GM19023 (cell line): Measurements from ENCODE around the gene PRRG4.
"Not testable (repeated sequence)": the region's sequence is repeated elsewhere in the genome, so short reads cannot be mapped to it uniquely, and the experiment has no call there.

Experiments used
- ATAC-seq: cut with Tn5 transposase; IDR thresholded peaks from one replicate; pipeline ENCODE4 v1.9.1; 2021; ENCODE audit warnings: mild to moderate bottlenecking, moderate library complexity; ENCODE audit not compliant: unreplicated experiment

The PRRG4 gene

DNA sequence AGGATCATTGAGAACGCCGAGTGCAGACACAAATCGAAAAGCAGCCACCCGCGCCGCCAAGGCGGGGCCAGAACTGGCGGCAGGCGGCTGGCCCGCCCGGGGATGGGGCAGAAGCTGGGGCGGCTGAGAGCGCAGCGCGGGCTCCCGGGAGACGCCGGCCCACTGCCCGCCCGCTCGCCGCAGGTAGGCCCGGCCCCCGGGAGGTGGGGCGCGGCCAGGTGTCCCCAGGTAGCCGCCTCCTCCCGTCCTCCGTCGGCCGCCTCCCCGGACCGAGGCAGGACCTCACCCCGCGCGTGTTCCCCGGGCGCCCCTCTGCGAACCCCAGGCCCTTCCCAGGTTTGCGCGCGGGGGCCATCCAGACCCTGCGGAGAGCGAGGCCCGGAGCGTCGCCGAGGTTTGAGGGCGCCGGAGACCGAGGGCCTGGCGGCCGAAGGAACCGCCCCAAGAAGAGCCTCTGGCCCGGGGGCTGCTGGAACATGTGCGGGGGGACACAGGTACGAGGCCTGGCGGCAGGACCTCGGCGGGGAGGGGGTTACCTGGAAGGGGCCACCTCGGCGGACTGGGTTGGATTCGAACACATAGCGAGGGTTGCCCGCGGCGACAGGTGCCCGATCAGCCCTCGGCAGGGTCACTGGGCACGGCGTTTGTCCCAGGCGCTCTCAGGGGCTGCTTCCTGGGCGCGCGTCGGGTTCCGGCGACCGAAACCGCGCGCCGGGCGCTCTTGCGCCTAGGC lies at the start of gene PRRG4:
Gene PRRG4, plus strand, starts transcription at position 248 of the 733 bp plus-strand sequence. CDS start 603 bp downstream, outside the sequence.
- peak; percentile 83 for ATAC-seq

- ATAC-seq: not testable (repeated sequence)
These were observed 48.9 kb upstream of the PRRG4 start for GRCh38 chr11:32780839-32781238.

GRCh38 chr11:32781721-32782120 lies 48.0 kb upstream of the PRRG4 start:
- no peak for ATAC-seq

- ATAC-seq: no peak
These were observed 44.5 kb upstream of the PRRG4 start for GRCh38 chr11:32785262-32785661.

GRCh38 chr11:32786811-32787210 lies 42.9 kb upstream of the PRRG4 start:
- ATAC-seq: no peak

- no peak for ATAC-seq
These were observed 38.8 kb upstream of the PRRG4 start for GRCh38 chr11:32790916-32791315.

- no peak for ATAC-seq
These were observed 37.4 kb upstream of the PRRG4 start for GRCh38 chr11:32792111-32792947.

DNA sequence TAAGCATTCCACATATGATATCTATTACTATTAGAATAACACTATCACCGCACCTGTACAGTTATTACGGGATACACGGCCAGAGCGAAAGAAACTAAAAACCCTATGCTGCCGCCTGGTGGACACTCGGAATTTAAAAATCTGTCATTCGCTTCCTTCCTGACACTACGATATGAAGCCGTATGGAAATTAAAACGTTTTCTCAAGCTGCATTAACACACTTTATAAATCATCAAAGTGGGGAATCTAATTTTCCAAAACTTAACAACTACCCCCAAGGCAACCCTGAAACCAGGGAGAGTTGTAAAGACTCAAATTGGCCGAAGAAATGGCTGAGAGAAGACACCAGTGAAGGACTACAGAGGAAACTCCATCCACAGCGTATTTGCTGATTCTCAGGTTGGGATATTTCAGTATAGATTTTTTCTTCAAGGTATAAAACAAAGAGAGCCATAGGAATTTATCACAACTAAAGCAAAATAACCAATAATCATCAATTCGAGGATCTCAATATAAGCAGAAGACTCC lies 36.7 kb upstream of the PRRG4 start:
- peak; percentile 74 for ATAC-seq

DNA sequence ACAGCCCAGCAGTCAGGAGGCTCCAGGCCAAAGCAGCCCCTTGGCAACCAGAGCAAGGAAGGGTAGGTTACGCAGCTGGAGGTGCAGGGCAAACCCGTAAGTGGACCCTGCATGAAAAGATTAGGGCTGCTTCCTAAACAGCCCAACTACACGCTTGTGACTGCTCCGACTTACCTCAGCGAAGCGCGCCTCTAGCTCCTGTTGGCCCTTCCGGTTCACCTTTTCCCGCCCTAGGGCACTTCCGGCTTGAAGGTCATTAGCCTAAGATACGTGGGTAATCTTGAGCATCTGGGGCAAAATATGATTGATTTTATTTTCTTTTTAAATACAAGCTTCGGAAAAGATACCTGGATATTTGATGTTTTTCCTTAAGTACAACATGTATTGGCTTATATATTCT lies 35.3 kb upstream of the PRRG4 start, which contains the start of gene CCDC73:
Gene CCDC73, minus strand, starts transcription at position 224 of the 400 bp plus-strand sequence. CDS start 34,419 bp downstream, outside the sequence.
- no peak for ATAC-seq

GRCh38 chr11:32796425-32796824 lies 33.3 kb upstream of the PRRG4 start:
- ATAC-seq: no peak

DNA sequence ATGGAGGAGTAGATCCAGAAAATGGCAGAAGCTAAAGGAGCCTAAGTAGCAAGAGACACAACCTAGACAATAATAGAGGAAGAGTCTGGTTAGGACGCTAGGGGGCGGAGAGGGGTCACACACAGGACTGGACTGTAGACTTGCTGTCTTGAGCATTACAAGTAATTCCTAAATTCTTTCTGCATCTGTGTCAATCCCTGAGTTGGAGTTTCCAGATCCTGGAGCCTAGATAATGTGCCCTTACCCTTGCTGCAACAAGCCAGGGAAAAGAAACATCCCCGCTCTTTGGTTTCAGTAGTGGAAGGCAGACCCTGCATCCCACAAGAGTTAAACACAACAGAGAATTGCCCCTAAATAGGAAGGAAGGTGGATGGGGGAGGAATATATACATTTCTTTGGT lies 20.4 kb upstream of the PRRG4 start:
- peak; percentile 97 for ATAC-seq

DNA sequence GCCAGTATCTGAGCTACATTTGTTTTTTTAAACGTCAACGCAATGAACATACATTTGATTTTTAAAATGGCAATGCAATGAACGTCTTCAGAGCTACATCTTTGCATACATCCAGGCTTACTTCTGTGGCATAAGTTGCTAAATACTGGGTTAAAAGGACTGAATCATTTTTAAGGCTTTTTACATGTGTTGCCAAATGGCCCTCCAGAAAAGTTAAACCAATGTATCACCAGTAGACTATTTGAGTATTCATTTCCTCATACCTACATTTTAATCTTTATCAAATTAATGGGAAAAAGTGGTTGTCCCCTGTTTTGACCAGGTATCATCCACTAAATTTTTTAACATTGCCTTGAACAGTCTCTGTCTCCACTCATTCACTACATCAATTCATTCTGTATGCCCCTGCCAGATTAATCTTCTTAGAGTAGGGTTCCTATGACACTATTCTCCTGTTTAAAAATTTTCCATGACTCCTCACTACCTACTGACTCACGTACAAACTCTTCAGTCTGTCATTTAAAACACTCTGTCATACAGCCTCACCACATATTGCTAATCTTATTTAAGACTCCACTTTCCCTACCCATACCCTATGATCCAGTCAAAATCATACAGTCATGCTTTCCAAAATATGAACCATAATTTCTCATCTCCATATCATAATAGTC lies 12.4 kb upstream of the PRRG4 start:
- ATAC-seq: no peak

GRCh38 chr11:32817852-32818183 lies 11.9 kb upstream of the PRRG4 start:
- no peak for ATAC-seq

GRCh38 chr11:32819187-32819586 lies 10.5 kb upstream of the PRRG4 start:
- ATAC-seq: no peak

DNA sequence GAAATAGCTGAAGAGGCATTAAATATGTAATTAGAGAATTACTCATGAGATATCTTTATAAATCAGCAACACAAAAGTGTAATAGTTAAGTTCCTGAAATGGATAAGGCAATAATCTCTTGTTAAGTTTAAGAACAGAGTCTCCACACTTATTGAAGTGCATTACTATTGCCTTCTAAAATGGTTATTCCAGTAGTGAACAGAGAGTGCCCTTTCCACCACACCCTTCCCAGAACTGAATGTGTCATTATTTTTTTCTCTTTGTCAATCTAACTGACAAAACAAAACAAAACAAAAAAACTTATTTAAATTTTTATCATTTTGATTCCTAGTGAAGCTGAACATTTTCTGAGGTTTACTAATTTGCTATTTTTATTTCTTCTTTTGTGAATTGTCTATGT lies 9.2 kb upstream of the PRRG4 start:
- ATAC-seq: no peak

DNA sequence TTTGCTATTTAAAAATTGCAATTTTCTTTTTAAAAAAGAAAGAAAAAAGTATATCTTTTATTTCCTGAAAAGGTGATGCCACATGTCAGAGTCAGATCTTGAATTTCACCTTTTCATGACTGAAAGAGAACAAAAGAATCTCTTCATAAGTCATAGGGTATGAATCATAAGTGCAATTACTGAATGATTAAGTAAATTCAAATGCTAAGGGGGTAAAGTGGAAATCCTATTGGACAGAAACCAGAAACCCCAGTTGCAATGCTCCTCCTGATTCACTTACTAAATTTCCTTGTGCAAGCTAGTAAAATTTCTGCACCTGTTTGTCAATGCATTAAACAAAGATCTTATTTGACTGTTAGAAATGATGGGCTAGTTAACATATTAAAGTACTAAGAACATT lies 8.2 kb upstream of the PRRG4 start:
- no peak for ATAC-seq

DNA sequence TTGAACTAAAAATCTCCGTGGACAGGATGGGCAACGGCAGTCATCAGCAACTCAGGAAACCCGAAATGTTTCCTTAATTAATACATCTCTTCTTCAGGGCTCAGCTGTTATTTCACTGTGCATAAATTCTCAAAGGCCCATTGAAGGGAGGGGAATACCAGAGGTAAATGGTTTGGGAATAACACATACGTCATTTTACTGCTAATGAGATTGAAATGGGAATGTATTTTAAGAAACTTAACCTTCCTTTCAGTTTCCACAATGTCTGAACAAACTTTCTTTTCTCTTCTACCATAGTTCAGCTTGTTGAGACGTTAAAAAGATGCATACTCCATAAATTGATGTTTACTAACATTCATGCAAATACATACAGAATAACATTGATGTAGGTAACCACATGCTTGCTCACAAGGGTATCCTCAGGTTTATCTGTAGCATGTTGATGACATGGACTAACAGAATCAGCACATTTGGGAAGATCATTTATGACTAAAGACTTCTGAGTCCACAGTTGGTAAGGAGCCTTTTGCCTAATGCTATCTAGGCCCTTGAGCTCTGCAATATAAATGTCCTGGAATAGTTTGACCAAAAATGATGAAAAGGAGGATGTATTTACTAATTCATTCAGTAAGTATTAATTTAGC lies 7.7 kb upstream of the PRRG4 start:
- ATAC-seq: no peak

DNA sequence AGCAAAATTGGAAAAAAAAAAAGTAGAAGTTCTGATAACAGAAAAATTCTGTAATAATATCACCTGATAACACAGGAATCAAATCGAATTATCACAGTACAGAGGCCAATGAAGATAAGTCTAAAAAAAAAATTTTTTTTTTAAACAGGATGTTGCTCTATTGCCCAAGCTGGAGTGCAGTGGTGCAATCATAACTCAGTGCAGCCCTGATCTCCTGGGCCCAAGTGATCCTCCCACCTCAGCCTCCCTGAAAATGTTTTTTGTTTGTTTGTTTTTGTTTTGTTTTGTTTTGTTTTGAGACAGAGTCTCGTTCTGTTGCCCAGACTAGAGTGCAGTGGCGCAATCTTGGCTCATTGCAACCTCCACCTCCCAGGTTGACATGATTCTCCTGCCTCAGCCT lies 6.1 kb upstream of the PRRG4 start:
- ATAC-seq: not testable (repeated sequence)

- no peak for ATAC-seq
These were observed 3.6 kb upstream of the PRRG4 start for GRCh38 chr11:32826113-32826512.

- no peak for ATAC-seq
These were observed 2.5 kb upstream of the PRRG4 start for GRCh38 chr11:32827276-32827675.

DNA sequence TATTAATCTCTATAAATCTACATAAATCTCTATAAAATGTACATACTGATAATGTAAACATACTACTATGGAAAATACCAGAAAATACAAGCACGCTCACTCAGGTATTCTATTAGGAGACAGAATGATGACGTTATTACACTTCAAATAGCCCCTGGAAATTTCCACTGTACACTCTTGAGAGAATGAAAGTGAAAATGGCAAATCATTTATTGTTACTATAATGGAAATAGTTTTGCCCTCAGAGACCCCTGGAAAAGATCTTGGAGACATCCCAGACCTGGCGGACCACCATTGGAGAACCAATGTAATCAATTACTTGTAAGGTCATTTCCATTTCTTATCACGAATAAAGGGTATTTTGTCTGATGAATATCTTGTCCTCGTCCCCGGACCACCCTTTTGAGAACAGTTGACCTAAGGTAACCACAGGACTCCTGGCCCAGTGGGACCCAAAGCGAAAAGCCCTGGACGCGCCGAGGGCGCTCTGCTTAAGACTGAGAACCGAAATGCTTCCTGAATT lies 509 bp upstream of the PRRG4 start:
- ATAC-seq: peak; percentile 46
